NCI-H2029 (cell line): ENCODE data around the gene DEPP1.

Experiments used
- DNase-seq: peaks from one replicate; lab custom pipeline; 2025; lab: John Stamatoyannopoulos, UW

The DEPP1 gene

GRCh38 chr10:44993922-44994751, 15.5 kb upstream of the DEPP1 start:
- DNase-seq, result no peak

GRCh38 chr10:44993226-44993921, 14.8 kb upstream of the DEPP1 start:
- DNase-seq, result no peak

- no peak for DNase-seq
These were observed 14.2 kb upstream of the DEPP1 start for GRCh38 chr10:44992732-44993225.

- no peak for DNase-seq
These were observed 13.6 kb upstream of the DEPP1 start for GRCh38 chr10:44992070-44992731.

GRCh38 chr10:44991571-44991970, 13.0 kb upstream of the DEPP1 start:
- DNase-seq, result no peak

- DNase-seq, result no peak
These were observed 12.4 kb upstream of the DEPP1 start for GRCh38 chr10:44990965-44991364.

- no peak for DNase-seq
These were observed 11.7 kb upstream of the DEPP1 start for GRCh38 chr10:44990302-44990655.

GRCh38 chr10:44989597-44990301, 11.1 kb upstream of the DEPP1 start:
- no peak for DNase-seq

GRCh38 chr10:44988957-44989585, 10.5 kb upstream of the DEPP1 start:
- DNase-seq, result no peak

GRCh38 chr10:44986670-44987069, 8.1 kb upstream of the DEPP1 start:
- no peak for DNase-seq

GRCh38 chr10:44986179-44986578, 7.6 kb upstream of the DEPP1 start:
- no peak for DNase-seq

GRCh38 chr10:44985175-44985681, 6.6 kb upstream of the DEPP1 start:
- no peak for DNase-seq

- no peak for DNase-seq
These were observed 6.1 kb upstream of the DEPP1 start for GRCh38 chr10:44984671-44985101.

- no peak for DNase-seq
These were observed 5.3 kb upstream of the DEPP1 start for GRCh38 chr10:44983895-44984278.

GRCh38 chr10:44983066-44983894, 4.7 kb upstream of the DEPP1 start:
- DNase-seq, result no peak

GRCh38 chr10:44982496-44982895, 3.9 kb upstream of the DEPP1 start:
- no peak for DNase-seq

GRCh38 chr10:44982114-44982460, 3.5 kb upstream of the DEPP1 start:
- DNase-seq, result no peak

- DNase-seq, result no peak
These were observed 2.8 kb upstream of the DEPP1 start for GRCh38 chr10:44981172-44982113.
